ENCODE results near the gene ROR2.

- TF ChIP-seq, protein P1, sequence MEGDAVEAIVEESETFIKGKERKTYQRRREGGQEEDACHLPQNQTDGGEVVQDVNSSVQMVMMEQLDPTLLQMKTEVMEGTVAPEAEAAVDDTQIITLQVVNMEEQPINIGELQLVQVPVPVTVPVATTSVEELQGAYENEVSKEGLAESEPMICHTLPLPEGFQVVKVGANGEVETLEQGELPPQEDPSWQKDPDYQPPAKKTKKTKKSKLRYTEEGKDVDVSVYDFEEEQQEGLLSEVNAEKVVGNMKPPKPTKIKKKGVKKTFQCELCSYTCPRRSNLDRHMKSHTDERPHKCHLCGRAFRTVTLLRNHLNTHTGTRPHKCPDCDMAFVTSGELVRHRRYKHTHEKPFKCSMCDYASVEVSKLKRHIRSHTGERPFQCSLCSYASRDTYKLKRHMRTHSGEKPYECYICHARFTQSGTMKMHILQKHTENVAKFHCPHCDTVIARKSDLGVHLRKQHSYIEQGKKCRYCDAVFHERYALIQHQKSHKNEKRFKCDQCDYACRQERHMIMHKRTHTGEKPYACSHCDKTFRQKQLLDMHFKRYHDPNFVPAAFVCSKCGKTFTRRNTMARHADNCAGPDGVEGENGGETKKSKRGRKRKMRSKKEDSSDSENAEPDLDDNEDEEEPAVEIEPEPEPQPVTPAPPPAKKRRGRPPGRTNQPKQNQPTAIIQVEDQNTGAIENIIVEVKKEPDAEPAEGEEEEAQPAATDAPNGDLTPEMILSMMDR (IDR thresholded peaks at IDR 0.05), result peak in 2 of 6 experiments; percentile 3 to 13
- TF ChIP-seq POLR2A (IDR thresholded peaks at IDR 0.05), result no peak
Observed at GRCh38 chr9:91639054-91639453, 311.0 kb downstream of the ROR2 start.

Measured in Peyer's patch (tissue), 4 donors.